Neural crest cell (in vitro differentiated cells): ENCODE results near the gene MYO16. TPM values are rescaled to one million over a fixed set of nuclear protein-coding genes. Genes with fewer than 3 reads are reported as not detected.

Source experiments
- DNase-seq: peaks from one replicate; pipeline ENCODE4 v3.0.0; 2021; ENCODE audit warnings: low read depth, mixed read lengths, low spot score
- H3K27ac Mint-ChIP-seq: one replicate; pipeline ENCODE4 v1.8.0; 2021; ENCODE audit warnings: mild to moderate bottlenecking, mixed read lengths; ENCODE audit not compliant: unreplicated experiment
- H3K27me3 Mint-ChIP-seq: 2 replicates; pipeline ENCODE4 v1.8.0; 2021; ENCODE audit warnings: low read depth, mild to moderate bottlenecking, mixed read lengths
- H3K36me3 Mint-ChIP-seq: 2 replicates; pipeline ENCODE4 v1.8.0; 2021; ENCODE audit warnings: low read depth, mild to moderate bottlenecking, mixed read lengths
- H3K4me1 Mint-ChIP-seq: 2 replicates; pipeline ENCODE4 v1.8.0; 2021; ENCODE audit warnings: mixed read lengths
- H3K4me3 Mint-ChIP-seq: one replicate; pipeline ENCODE4 v1.8.0; 2021; ENCODE audit warnings: mild to moderate bottlenecking, mixed read lengths
- H3K9me3 Mint-ChIP-seq: 2 replicates; pipeline ENCODE4 v1.8.0; 2021; ENCODE audit warnings: mixed read lengths
- total RNA-seq: library from RNA; stranded (reverse); gene quantifications from 2 replicates; pipeline ENCODE4 v1.2.1, GENCODE V29; 2021
- TF ChIP-seq, protein P1 (sequence below): fragments of 200-600 bp; sonication (generic); conservative IDR thresholded peaks from 2 replicates; pipeline ENCODE4 v1.5.0; 2021; ENCODE audit warnings: antibody characterized with exemption, mild to moderate bottlenecking

MYO16 gene
- total RNA-seq, 1 donor from 2014 or later: 3.3 TPM

DNA sequence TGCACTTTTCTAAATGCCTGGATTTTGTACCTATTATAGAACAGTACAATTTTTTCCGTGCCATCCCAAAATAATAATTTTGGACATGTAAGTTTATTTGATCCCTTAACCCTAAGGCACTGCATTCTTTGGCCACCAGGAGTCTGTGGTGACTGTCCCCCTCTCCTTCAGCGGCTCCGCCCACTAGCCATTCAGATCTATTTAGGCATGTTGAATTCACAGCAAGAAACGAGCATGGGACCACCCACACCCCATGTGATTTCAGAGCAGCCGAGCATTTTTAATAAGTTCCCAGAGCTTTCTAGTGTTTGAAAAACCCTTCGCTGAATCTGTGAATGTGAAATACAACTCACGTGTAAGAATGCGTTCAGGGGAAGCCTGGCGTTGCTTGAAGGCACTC, 567.5 kb downstream of the MYO16 start:
- H3K9me3 Mint-ChIP-seq: no peaks in the 10 kb centered on the region
- H3K4me1 Mint-ChIP-seq: peaks cover 38% of the 10 kb centered on the region
- H3K27ac Mint-ChIP-seq: no peak overlapping the region
- H3K27me3 Mint-ChIP-seq: no peaks in the 10 kb centered on the region
- H3K36me3 Mint-ChIP-seq: peaks cover 2% of the 10 kb centered on the region
- TF ChIP-seq, protein P1, sequence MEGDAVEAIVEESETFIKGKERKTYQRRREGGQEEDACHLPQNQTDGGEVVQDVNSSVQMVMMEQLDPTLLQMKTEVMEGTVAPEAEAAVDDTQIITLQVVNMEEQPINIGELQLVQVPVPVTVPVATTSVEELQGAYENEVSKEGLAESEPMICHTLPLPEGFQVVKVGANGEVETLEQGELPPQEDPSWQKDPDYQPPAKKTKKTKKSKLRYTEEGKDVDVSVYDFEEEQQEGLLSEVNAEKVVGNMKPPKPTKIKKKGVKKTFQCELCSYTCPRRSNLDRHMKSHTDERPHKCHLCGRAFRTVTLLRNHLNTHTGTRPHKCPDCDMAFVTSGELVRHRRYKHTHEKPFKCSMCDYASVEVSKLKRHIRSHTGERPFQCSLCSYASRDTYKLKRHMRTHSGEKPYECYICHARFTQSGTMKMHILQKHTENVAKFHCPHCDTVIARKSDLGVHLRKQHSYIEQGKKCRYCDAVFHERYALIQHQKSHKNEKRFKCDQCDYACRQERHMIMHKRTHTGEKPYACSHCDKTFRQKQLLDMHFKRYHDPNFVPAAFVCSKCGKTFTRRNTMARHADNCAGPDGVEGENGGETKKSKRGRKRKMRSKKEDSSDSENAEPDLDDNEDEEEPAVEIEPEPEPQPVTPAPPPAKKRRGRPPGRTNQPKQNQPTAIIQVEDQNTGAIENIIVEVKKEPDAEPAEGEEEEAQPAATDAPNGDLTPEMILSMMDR: peak; percentile 57
- peak overlapping the region; percentile 14 for H3K4me3 Mint-ChIP-seq
- peak; percentile 30 for DNase-seq

DNA sequence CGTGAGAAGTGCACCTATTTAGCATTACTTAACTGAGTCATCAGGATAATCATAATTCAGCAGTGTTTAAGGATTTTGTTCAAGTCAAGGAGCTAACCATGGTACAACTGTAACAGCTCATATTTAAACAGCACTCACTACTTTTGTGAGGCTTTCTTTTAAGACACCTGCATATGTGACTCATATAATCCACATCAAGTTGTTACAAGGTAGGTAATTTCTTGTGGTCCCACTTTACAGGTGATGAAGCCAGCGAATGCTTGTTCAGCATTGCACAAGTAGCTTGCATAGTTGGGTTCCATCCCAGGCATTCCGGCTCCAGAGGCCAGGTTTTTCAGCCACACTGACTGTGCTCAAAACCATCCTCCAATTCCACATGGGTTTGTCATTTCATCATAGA, 569.2 kb downstream of the MYO16 start:
- no peaks in the 10 kb centered on the region for H3K9me3 Mint-ChIP-seq
- peaks cover 44% of the 10 kb centered on the region for H3K4me1 Mint-ChIP-seq
- peaks cover 2% of the 10 kb centered on the region for H3K36me3 Mint-ChIP-seq
- TF ChIP-seq, protein P1: no peak
- no peak for DNase-seq
- H3K4me3 Mint-ChIP-seq: no peak overlapping the region
- H3K27ac Mint-ChIP-seq: no peak overlapping the region
- H3K27me3 Mint-ChIP-seq: no peaks in the 10 kb centered on the region

DNA sequence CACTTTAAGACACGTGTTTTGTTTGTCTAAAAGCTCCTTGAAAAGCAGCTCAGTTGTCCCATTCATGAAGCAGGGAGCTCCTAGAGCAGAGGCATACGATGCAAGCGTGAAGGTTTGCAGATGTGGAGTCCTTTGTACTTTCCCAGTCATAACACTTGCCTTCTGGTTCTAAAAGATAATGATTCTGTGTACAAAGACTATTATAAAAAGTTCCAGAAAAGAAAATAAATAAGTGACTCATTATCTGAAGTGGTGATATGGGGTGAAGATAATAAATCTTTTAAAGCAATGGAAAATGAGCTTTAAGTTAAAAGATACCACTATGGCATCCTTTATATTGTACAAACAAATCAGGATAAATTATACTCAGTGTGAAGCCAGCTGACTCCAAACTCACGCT, 569.9 kb downstream of the MYO16 start:
- H3K4me3 Mint-ChIP-seq: no peak overlapping the region
- peaks cover 44% of the 10 kb centered on the region for H3K4me1 Mint-ChIP-seq
- no peak overlapping the region for H3K27ac Mint-ChIP-seq
- no peak for DNase-seq
- H3K36me3 Mint-ChIP-seq: peaks cover 2% of the 10 kb centered on the region
- H3K27me3 Mint-ChIP-seq: no peaks in the 10 kb centered on the region
- TF ChIP-seq, protein P1: no peak
- no peaks in the 10 kb centered on the region for H3K9me3 Mint-ChIP-seq

DNA sequence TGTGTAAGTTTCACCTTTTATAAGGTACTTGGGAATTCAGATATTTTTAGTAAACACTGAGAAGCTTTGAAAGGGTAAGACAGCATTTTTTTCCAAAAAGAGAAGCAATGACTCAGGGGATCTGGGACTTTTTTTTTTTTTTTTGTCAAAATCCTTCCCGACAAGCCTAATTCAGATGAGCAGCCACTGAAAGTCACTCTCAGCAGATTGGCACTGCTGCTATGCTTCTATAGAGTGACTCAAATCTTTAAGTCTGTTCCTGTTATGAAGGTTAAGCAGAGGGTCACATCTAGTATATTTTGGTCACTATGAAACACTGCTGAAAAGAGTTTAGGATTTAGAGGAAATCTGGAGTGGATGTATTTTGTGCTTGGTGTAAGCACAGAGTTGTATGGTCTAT, 571.1 kb downstream of the MYO16 start:
- Mint-ChIP-seq H3K27me3 (no peaks in the 10 kb centered on the region), H3K4me1 (peaks cover 46% of the 10 kb centered on the region), H3K36me3 (peaks cover 2% of the 10 kb centered on the region), H3K9me3 (no peaks in the 10 kb centered on the region), H3K27ac (no peak overlapping the region), H3K4me3 (no peak overlapping the region)
- no peak for DNase-seq
- TF ChIP-seq, protein P1: no peak

DNA sequence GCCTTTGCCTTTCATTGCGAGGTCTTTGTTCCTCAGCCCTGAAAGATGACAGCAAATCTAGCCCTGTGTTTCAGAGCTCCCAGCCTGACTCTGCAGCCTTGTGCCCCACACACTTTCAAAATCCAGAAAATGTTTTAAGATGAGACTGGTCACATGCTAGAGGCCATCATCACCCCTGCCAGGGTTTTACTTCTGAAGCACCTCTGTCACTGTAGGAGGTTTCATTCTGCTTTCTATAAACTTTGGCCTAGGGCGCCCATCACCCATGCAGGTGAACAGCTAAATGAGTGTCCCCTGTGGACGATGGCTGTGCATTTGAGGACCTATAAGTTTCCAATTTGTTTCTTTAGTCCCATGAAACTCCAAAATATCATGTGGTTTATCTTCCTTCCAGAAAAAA, 574.2 kb downstream of the MYO16 start:
- Mint-ChIP-seq H3K27ac (no peak overlapping the region), H3K4me1 (peaks cover 44% of the 10 kb centered on the region), H3K4me3 (no peak overlapping the region), H3K36me3 (peaks cover 2% of the 10 kb centered on the region), H3K9me3 (peaks cover 2% of the 10 kb centered on the region), H3K27me3 (no peaks in the 10 kb centered on the region)
- DNase-seq: no peak
- TF ChIP-seq, protein P1: no peak

DNA sequence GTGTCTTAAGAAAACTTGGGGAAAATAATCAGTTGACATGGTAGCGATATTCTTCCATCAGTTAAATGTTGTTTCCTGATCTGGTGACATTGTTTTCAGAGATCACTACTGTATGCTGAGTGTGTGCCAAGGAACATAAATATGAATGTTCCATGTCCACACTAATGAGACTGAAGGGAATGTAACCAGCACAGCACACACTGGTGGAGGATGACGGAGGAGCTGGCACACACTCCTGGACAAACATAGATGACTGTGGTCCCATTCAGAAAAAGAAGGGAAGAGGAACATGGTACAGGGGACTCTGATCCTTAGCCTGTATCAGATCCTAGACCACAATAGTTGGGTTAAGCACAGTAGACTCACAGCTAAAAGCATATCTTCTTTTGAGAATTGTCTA, 574.8 kb downstream of the MYO16 start:
- Mint-ChIP-seq H3K9me3 (peaks cover 4% of the 10 kb centered on the region), H3K4me1 (peaks cover 41% of the 10 kb centered on the region), H3K27me3 (no peaks in the 10 kb centered on the region), H3K27ac (no peak overlapping the region), H3K36me3 (peaks cover 2% of the 10 kb centered on the region), H3K4me3 (no peak overlapping the region)
- no peak for DNase-seq
- TF ChIP-seq, protein P1: no peak
